Stimulated activated CD4-positive, alpha-beta T cell treated with anti-CD3 and anti-CD28 coated beads, Interleukin-4, amount 100 ng/mL, for 4 hours (primary cell): ENCODE measurements around the gene OPN5.

Source experiments
- DNase-seq, 2 experiments: peaks; one replicate each; pipeline ENCODE4 v3.0.0-alpha.2; 2020

The OPN5 gene

GRCh38 chr6:47875593-47875992 lies 93.8 kb downstream of the OPN5 start:
- DNase-seq = no peak
